DND-41 (cell line): Measurements from ENCODE around the gene GATB.

Experiments
- CTCF ChIP-seq: IDR thresholded peaks from 2 replicates; pipeline ENCODE4 v1.5.1; 2012; ENCODE audit warnings: borderline replicate concordance, low read length, moderate library complexity, mild to moderate bottlenecking; ENCODE audit not compliant: poor library complexity, severe bottlenecking; ENCODE audit errors: extremely low read depth
- EZH2 ChIP-seq: IDR thresholded peaks from 3 replicates; pipeline ENCODE4 v1.6.1; 2012; ENCODE audit warnings: borderline replicate concordance, low read depth, mild to moderate bottlenecking, moderate library complexity, low read length, inconsistent platforms; ENCODE audit not compliant: severe bottlenecking

GRCh38 chr4:151688785-151689043 is 72.1 kb downstream of the GATB start:
- TF ChIP-seq CTCF = no peak
- TF ChIP-seq EZH2 = no peak
